GM12878 (cell line): Measurements from ENCODE around the gene COX17. TPM values are rescaled to one million over a fixed set of nuclear protein-coding genes. Genes with fewer than 3 reads are reported as not detected.

Source experiments
- HDGF ChIP-seq: fragments of 450-650 bp; IDR thresholded peaks from 2 replicates; pipeline ENCODE4 v1.6.1; 2016; ENCODE audit warnings: antibody characterized with exemption
- NR2C1 ChIP-seq: fragments of 450-650 bp; IDR thresholded peaks from 2 replicates; pipeline ENCODE4 v1.6.1; 2017; ENCODE audit warnings: antibody characterized with exemption, mild to moderate bottlenecking, moderate library complexity
- RAD51 ChIP-seq: fragments of 450-650 bp; IDR thresholded peaks from 2 replicates; pipeline ENCODE4 v1.6.1; 2016; ENCODE audit warnings: moderate library complexity, mild to moderate bottlenecking, inconsistent platforms
- SMAD1 ChIP-seq: fragments of 450-650 bp; IDR thresholded peaks from 2 replicates; pipeline ENCODE4 v1.6.1; 2018; ENCODE audit warnings: mild to moderate bottlenecking, low read depth; ENCODE audit not compliant: partially characterized antibody
- TCF12 ChIP-seq: IDR thresholded peaks from 2 replicates; pipeline ENCODE4 v1.6.1; 2011; ENCODE audit warnings: low read depth, mild to moderate bottlenecking, low read length
- YY1 ChIP-seq: IDR thresholded peaks from 2 replicates; pipeline ENCODE4 v1.6.1; 2011; ENCODE audit warnings: low read depth, mild to moderate bottlenecking, low read length
- polyA plus RNA-seq, 11 experiments: library from polyadenylated mRNA; depleted of rRNA in 4 of 11; unstranded in 6 of 11; stranded (reverse) in 5 of 11; fragments of >200 nt; fragmentation: Nextera tagmentation in 4 of 11; fragmentation: Illumina TruSeq in 1 of 11; extraction: Ambion mirVana in 4 of 11; extraction: Trizol in 1 of 11; gene quantifications; 1 replicate in 1 of 11; 2 replicates in 10 of 11; pipeline versions ENCODE4 v1.2.1 to v1.2.3, GENCODE V29; 2011 to 2016; ENCODE audit warnings: inconsistent platforms in 2 of 11, missing spikeins in 2 of 11, low read depth in 1 of 11
- total RNA-seq, 4 experiments: library from RNA; depleted of rRNA in 3 of 4; stranded (reverse); fragments of >200 nt in 3 of 4; fragmentation: Illumina TruSeq in 1 of 4; extraction: Trizol in 1 of 4; gene quantifications; 2 replicates each; pipeline versions ENCODE4 v1.2.1 to v1.2.3, GENCODE V29; 2013 to 2021
- TF ChIP-seq, protein P1 (sequence below): IDR thresholded peaks from 2 replicates; pipeline ENCODE4 v1.6.1; 2012; ENCODE audit warnings: mild to moderate bottlenecking, low read depth, low read length
- TF ChIP-seq, protein P2 (sequence below): fragments of 450-650 bp; formaldehyde crosslinking; IDR thresholded peaks from 2 replicates; pipeline ENCODE4 v1.5.0; 2022; ENCODE audit warnings: mild to moderate bottlenecking, missing genetic modification characterization
- TF ChIP-seq, protein P3 (sequence below): fragments of 450-650 bp; IDR thresholded peaks from 2 replicates; pipeline ENCODE4 v1.6.1; 2017; ENCODE audit warnings: mild to moderate bottlenecking, moderate library complexity
- TF ChIP-seq, protein P4 (sequence below): IDR thresholded peaks from 2 replicates; pipeline ENCODE4 v1.6.1; 2012; ENCODE audit warnings: low read depth, low read length, improper control_type of control experiment
- TF ChIP-seq, protein P5 (sequence below): fragments of 450-650 bp; IDR thresholded peaks from 2 replicates; pipeline ENCODE4 v1.6.1; 2018; ENCODE audit warnings: mild to moderate bottlenecking, low read depth, moderate library complexity; ENCODE audit not compliant: partially characterized antibody
- TF ChIP-seq, protein P6 (sequence below): fragments of 450-650 bp; IDR thresholded peaks from 2 replicates; pipeline ENCODE4 v1.6.1; 2016; ENCODE audit warnings: mild to moderate bottlenecking

COX17 gene
- total and polyA plus RNA-seq, 10 of the 15 experiments (the other 5 are each of a cell fraction or from before 2014, with no cell fraction given), result 111 to 717 (median 243) TPM

DNA sequence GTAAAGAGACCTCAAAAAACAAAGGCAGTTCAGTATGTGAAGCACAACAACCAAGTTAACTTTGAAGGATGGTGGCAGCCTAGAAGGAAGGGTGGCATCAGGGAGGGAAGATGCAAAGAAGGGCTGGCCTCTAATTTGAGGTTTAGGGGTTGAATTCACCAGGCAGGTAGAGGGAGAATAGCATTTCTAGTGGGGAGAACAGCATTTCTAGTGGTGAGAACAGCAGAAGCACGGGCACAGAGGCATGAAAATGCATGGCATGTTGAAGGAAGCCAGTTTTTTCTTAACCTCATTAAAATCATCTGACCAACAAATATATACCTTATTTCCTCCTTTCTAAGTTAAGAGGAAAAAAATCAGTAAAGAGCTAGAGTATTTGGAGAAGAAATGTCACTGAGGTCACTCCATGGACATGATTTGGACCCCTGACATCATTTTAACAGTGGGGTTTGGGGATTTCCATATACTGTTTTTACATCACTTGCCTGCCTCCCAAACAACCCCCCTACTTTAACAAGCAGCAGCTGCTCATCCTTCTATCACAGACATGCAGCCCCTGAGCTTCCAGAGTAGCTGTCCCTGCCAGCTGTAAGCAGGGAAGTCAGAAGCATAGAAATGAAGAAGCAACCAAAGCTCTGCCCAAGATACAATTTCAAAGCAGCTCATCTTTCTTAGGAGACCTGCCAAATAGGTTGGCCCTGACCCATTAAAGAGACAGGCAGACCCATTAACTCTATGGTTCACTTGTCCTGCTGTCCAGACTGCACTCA, 14.4 kb downstream of the COX17 start (continued):
- TF ChIP-seq, protein P1, sequence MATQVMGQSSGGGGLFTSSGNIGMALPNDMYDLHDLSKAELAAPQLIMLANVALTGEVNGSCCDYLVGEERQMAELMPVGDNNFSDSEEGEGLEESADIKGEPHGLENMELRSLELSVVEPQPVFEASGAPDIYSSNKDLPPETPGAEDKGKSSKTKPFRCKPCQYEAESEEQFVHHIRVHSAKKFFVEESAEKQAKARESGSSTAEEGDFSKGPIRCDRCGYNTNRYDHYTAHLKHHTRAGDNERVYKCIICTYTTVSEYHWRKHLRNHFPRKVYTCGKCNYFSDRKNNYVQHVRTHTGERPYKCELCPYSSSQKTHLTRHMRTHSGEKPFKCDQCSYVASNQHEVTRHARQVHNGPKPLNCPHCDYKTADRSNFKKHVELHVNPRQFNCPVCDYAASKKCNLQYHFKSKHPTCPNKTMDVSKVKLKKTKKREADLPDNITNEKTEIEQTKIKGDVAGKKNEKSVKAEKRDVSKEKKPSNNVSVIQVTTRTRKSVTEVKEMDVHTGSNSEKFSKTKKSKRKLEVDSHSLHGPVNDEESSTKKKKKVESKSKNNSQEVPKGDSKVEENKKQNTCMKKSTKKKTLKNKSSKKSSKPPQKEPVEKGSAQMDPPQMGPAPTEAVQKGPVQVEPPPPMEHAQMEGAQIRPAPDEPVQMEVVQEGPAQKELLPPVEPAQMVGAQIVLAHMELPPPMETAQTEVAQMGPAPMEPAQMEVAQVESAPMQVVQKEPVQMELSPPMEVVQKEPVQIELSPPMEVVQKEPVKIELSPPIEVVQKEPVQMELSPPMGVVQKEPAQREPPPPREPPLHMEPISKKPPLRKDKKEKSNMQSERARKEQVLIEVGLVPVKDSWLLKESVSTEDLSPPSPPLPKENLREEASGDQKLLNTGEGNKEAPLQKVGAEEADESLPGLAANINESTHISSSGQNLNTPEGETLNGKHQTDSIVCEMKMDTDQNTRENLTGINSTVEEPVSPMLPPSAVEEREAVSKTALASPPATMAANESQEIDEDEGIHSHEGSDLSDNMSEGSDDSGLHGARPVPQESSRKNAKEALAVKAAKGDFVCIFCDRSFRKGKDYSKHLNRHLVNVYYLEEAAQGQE, result no peak
- TF ChIP-seq HDGF (no peak), NR2C1 (no peak), YY1 (no peak), SMAD1 (no peak), TCF12 (0 out of 2 replicates have a peak, but pooled peaks have one; percentile 27), RAD51 (no peak)
- TF ChIP-seq, protein P2, sequence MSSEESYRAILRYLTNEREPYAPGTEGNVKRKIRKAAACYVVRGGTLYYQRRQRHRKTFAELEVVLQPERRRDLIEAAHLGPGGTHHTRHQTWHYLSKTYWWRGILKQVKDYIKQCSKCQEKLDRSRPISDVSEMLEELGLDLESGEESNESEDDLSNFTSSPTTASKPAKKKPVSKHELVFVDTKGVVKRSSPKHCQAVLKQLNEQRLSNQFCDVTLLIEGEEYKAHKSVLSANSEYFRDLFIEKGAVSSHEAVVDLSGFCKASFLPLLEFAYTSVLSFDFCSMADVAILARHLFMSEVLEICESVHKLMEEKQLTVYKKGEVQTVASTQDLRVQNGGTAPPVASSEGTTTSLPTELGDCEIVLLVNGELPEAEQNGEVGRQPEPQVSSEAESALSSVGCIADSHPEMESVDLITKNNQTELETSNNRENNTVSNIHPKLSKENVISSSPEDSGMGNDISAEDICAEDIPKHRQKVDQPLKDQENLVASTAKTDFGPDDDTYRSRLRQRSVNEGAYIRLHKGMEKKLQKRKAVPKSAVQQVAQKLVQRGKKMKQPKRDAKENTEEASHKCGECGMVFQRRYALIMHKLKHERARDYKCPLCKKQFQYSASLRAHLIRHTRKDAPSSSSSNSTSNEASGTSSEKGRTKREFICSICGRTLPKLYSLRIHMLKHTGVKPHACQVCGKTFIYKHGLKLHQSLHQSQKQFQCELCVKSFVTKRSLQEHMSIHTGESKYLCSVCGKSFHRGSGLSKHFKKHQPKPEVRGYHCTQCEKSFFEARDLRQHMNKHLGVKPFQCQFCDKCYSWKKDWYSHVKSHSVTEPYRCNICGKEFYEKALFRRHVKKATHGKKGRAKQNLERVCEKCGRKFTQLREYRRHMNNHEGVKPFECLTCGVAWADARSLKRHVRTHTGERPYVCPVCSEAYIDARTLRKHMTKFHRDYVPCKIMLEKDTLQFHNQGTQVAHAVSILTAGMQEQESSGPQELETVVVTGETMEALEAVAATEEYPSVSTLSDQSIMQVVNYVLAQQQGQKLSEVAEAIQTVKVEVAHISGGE, result no peak
- TF ChIP-seq, protein P3, sequence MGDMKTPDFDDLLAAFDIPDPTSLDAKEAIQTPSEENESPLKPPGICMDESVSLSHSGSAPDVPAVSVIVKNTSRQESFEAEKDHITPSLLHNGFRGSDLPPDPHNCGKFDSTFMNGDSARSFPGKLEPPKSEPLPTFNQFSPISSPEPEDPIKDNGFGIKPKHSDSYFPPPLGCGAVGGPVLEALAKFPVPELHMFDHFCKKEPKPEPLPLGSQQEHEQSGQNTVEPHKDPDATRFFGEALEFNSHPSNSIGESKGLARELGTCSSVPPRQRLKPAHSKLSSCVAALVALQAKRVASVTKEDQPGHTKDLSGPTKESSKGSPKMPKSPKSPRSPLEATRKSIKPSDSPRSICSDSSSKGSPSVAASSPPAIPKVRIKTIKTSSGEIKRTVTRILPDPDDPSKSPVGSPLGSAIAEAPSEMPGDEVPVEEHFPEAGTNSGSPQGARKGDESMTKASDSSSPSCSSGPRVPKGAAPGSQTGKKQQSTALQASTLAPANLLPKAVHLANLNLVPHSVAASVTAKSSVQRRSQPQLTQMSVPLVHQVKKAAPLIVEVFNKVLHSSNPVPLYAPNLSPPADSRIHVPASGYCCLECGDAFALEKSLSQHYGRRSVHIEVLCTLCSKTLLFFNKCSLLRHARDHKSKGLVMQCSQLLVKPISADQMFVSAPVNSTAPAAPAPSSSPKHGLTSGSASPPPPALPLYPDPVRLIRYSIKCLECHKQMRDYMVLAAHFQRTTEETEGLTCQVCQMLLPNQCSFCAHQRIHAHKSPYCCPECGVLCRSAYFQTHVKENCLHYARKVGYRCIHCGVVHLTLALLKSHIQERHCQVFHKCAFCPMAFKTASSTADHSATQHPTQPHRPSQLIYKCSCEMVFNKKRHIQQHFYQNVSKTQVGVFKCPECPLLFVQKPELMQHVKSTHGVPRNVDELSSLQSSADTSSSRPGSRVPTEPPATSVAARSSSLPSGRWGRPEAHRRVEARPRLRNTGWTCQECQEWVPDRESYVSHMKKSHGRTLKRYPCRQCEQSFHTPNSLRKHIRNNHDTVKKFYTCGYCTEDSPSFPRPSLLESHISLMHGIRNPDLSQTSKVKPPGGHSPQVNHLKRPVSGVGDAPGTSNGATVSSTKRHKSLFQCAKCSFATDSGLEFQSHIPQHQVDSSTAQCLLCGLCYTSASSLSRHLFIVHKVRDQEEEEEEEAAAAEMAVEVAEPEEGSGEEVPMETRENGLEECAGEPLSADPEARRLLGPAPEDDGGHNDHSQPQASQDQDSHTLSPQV, result no peak
- TF ChIP-seq, protein P4, sequence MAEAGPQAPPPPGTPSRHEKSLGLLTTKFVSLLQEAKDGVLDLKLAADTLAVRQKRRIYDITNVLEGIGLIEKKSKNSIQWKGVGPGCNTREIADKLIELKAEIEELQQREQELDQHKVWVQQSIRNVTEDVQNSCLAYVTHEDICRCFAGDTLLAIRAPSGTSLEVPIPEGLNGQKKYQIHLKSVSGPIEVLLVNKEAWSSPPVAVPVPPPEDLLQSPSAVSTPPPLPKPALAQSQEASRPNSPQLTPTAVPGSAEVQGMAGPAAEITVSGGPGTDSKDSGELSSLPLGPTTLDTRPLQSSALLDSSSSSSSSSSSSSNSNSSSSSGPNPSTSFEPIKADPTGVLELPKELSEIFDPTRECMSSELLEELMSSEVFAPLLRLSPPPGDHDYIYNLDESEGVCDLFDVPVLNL, result no peak
- TF ChIP-seq, protein P5, sequence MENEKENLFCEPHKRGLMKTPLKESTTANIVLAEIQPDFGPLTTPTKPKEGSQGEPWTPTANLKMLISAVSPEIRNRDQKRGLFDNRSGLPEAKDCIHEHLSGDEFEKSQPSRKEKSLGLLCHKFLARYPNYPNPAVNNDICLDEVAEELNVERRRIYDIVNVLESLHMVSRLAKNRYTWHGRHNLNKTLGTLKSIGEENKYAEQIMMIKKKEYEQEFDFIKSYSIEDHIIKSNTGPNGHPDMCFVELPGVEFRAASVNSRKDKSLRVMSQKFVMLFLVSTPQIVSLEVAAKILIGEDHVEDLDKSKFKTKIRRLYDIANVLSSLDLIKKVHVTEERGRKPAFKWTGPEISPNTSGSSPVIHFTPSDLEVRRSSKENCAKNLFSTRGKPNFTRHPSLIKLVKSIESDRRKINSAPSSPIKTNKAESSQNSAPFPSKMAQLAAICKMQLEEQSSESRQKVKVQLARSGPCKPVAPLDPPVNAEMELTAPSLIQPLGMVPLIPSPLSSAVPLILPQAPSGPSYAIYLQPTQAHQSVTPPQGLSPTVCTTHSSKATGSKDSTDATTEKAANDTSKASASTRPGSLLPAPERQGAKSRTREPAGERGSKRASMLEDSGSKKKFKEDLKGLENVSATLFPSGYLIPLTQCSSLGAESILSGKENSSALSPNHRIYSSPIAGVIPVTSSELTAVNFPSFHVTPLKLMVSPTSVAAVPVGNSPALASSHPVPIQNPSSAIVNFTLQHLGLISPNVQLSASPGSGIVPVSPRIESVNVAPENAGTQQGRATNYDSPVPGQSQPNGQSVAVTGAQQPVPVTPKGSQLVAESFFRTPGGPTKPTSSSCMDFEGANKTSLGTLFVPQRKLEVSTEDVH, result no peak
- TF ChIP-seq, protein P6, sequence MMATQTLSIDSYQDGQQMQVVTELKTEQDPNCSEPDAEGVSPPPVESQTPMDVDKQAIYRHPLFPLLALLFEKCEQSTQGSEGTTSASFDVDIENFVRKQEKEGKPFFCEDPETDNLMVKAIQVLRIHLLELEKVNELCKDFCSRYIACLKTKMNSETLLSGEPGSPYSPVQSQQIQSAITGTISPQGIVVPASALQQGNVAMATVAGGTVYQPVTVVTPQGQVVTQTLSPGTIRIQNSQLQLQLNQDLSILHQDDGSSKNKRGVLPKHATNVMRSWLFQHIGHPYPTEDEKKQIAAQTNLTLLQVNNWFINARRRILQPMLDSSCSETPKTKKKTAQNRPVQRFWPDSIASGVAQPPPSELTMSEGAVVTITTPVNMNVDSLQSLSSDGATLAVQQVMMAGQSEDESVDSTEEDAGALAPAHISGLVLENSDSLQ, result no peak
